ENCODE data around the gene ZNRF2. TPM values are rescaled to one million over a fixed set of nuclear protein-coding genes. Genes with fewer than 3 reads are reported as not detected.

The ZNRF2 gene
- polyA plus RNA-seq, 1 donor (not counting 4 experiments of a cell fraction or from before 2014, with no cell fraction given): 7.0 TPM

- Histone ChIP-seq H4K20me1 (ENCODE audit: control insufficient read depth, extremely low read depth, insufficient read depth, low read length) (no peaks in the 10 kb centered on the region), H3K9me1 (ENCODE audit: control insufficient read depth, extremely low read depth, insufficient read depth, low read length) (no peaks in the 10 kb centered on the region), H3K79me2 (ENCODE audit: control insufficient read depth, insufficient read depth, low read length) (no peaks in the 10 kb centered on the region), H2AFZ (ENCODE audit: control insufficient read depth, low read length) (no peak overlapping the region), H3K9me3 (ENCODE audit: control insufficient read depth, low read depth, low read length) (no peaks in the 10 kb centered on the region), H3K4me3 (ENCODE audit: control insufficient read depth in 2 of 3, extremely low read depth in 1 of 3, insufficient read depth in 2 of 3, low read depth in 1 of 3, low read length in 3 of 3) (no peak overlapping the region), H3K36me3 (ENCODE audit: control insufficient read depth in 2 of 2, extremely low read depth in 1 of 2, insufficient read depth in 2 of 2, low read length in 2 of 2) (no peaks in the 10 kb centered on the region), H3K4me2 (ENCODE audit: control insufficient read depth, extremely low read depth, insufficient read depth, low read depth, low read length) (no peak overlapping the region), H3K9ac (ENCODE audit: control insufficient read depth, extremely low read depth, insufficient read depth, low read length) (no peak overlapping the region), H3K4me1 (ENCODE audit: control insufficient read depth, extremely low read depth, insufficient read depth, low read length) (peaks cover 7% of the 10 kb centered on the region), H3K27ac (ENCODE audit: control insufficient read depth, insufficient read depth, low read length) (no peak overlapping the region), H3K27me3 (ENCODE audit: control insufficient read depth, extremely low read depth, insufficient read depth, low read length) (no peaks in the 10 kb centered on the region)
- no peak for TF ChIP-seq CTCF (optimal IDR thresholded peaks at IDR 0.05 in 1 of 3, IDR thresholded peaks at IDR 0.05 in 1 of 3, conservative IDR thresholded peaks at IDR 0.05 in 1 of 3; ENCODE audit: extremely low read depth in 1 of 3, insufficient read depth in 2 of 3, low read length in 3 of 3)
- no peak for DNase-seq (ENCODE audit: low read depth, low spot score)
- FAIRE-seq: no peak
- dilution Hi-C loops (cut with MboI; ENCODE audit: extremely low pct_ligation_motif_present, low sequenced_read_pairs): no loop called here
These were observed 31.3 kb upstream of the ZNRF2 start for GRCh38 chr7:30252885-30253795.

- H4K20me1 ChIP-seq (ENCODE audit: control insufficient read depth, extremely low read depth, insufficient read depth, low read length): no peaks in the 10 kb centered on the region
- no peak for DNase-seq (ENCODE audit: low read depth, low spot score)
- no peak overlapping the region for H2AFZ ChIP-seq (ENCODE audit: control insufficient read depth, low read length)
- dilution Hi-C loops (cut with MboI; ENCODE audit: extremely low pct_ligation_motif_present, low sequenced_read_pairs): no loop called here
- FAIRE-seq: no peak
- TF ChIP-seq EZH2 (IDR thresholded peaks at IDR 0.05; ENCODE audit: low read length) (no peak), CTCF (optimal IDR thresholded peaks at IDR 0.05 in 1 of 3, IDR thresholded peaks at IDR 0.05 in 1 of 3, conservative IDR thresholded peaks at IDR 0.05 in 1 of 3; ENCODE audit: extremely low read depth in 1 of 3, insufficient read depth in 2 of 3, low read length in 3 of 3) (no peak)
- H3K4me3 ChIP-seq (ENCODE audit: control insufficient read depth in 2 of 3, extremely low read depth in 1 of 3, insufficient read depth in 2 of 3, low read depth in 1 of 3, low read length in 3 of 3): no peak overlapping the region
- no peaks in the 10 kb centered on the region for H3K79me2 ChIP-seq (ENCODE audit: control insufficient read depth, insufficient read depth, low read length)
- H3K27me3 ChIP-seq (ENCODE audit: control insufficient read depth, extremely low read depth, insufficient read depth, low read length): no peaks in the 10 kb centered on the region
- no peak overlapping the region for H3K27ac ChIP-seq (ENCODE audit: control insufficient read depth, insufficient read depth, low read length)
- H3K4me1 ChIP-seq (ENCODE audit: control insufficient read depth, extremely low read depth, insufficient read depth, low read length): peaks cover 7% of the 10 kb centered on the region
- H3K9me1 ChIP-seq (ENCODE audit: control insufficient read depth, extremely low read depth, insufficient read depth, low read length): no peaks in the 10 kb centered on the region
- no peak overlapping the region for H3K4me2 ChIP-seq (ENCODE audit: control insufficient read depth, extremely low read depth, insufficient read depth, low read depth, low read length)
- no peak overlapping the region for H3K9ac ChIP-seq (ENCODE audit: control insufficient read depth, extremely low read depth, insufficient read depth, low read length)
- H3K9me3 ChIP-seq (ENCODE audit: control insufficient read depth, low read depth, low read length): no peaks in the 10 kb centered on the region
- H3K36me3 ChIP-seq (ENCODE audit: control insufficient read depth in 2 of 2, extremely low read depth in 1 of 2, insufficient read depth in 2 of 2, low read length in 2 of 2): no peaks in the 10 kb centered on the region
These were observed 30.6 kb upstream of the ZNRF2 start for GRCh38 chr7:30253796-30254165.
